Measurements from ENCODE around the gene SLC12A6. TPM values are rescaled to one million over a fixed set of nuclear protein-coding genes. Genes with fewer than 3 reads are reported as not detected.
"Not testable (repeated sequence)": the region's sequence is repeated elsewhere in the genome, so short reads cannot be mapped to it uniquely, and the experiment has no call there.

Gene SLC12A6
- total RNA-seq, 1 donor from 2014 or later = 22.2 TPM

- DNase-seq (ENCODE audit: low read depth in 2 of 2) = no peak
Measured at GRCh38 chr15:34203936-34204335, 133.6 kb downstream of the SLC12A6 start.

DNA sequence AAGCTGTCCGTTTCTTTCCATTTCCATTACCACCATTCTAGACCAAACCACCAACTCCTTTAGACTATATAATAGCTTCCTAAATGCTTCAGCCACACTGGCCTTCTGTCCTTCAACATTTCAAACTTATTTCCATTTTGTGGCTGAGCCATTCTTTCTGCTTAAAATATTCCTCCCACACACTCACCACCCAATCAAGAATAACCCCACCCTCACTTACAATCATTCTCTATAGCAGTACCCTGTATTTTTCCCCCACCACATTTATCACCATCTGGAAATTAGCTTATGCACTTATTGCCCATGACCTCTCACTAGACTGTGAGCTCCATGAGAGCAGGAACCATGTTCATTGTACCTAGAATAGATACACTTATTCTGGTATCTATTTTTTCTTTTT is 134.3 kb downstream of the SLC12A6 start:
- DNase-seq (ENCODE audit: low read depth in 2 of 2) = no peak

GRCh38 chr15:34193272-34193671 is 144.3 kb downstream of the SLC12A6 start:
- not testable (repeated sequence) for DNase-seq (ENCODE audit: low read depth in 2 of 2)

DNA sequence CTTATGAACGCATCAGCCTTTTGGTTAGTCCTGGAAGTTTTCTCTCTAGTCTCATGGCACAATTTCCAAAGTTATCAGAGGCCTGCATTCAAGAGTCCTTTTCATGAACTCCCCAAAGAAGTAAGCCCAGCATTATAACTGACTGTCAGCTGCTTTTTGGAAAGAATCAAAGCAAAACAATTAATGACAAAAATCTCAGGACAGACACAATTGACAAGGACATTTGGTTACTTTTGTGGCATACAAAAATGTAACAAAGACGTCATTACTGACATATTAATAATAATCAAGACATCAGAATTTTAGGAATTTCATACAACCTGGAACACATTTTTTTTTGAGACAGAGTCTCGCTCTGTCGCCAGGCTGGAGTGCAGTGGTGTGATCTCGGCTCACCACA is 148.9 kb downstream of the SLC12A6 start:
- no peak for DNase-seq (ENCODE audit: low read depth in 2 of 2)

- peak in 1 of 2 donors; percentile 10 for DNase-seq (ENCODE audit: low read depth in 2 of 2)
Measured at GRCh38 chr15:34185666-34186065, 151.9 kb downstream of the SLC12A6 start.

DNA sequence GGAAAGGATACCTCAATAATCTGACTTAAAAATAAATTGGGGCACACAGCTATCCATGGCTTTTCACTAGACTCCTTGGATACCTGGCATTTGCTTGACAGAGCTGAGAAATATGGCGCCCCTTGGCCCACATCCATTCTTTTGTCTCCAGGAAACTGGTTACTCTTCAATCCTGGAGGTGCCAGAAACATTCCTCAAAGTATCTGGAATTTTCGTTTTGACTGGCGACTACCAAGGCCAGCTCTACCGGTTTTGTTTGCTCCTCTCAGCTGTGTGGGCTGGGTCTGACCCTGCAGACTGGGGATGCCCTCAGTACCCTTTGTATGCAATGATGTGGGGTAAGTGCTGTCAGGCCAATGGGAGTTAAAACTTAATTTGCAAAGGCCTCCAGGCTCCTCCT is 154.6 kb downstream of the SLC12A6 start:
- DNase-seq (ENCODE audit: low read depth in 2 of 2) = peak in 1 of 2 donors; percentile 11

Other genes with a start within 250 kb of the SLC12A6 start
- 27.3 and 32.4 TPM in 2 replicates for gene EMC7, start 235.9 kb downstream of the SLC12A6 start, total RNA-seq
- 0.64 and 1.1 TPM in 2 replicates for gene PGBD4, start 235.7 kb downstream of the SLC12A6 start, total RNA-seq
- gene KATNBL1, start 127.7 kb downstream of the SLC12A6 start, total RNA-seq = 25.5 and 26.0 TPM in 2 replicates
- 158 and 171 TPM in 2 replicates for gene EMC4, start 112.8 kb downstream of the SLC12A6 start, total RNA-seq
- gene NOP10, start 5.4 kb upstream of the SLC12A6 start, total RNA-seq = 162 and 212 TPM in 2 replicates
- not detected in 2 replicates for gene NUTM1, start 5.5 kb upstream of the SLC12A6 start, total RNA-seq
- 2.3 and 3.3 TPM in 2 replicates for gene LPCAT4, start 29.4 kb upstream of the SLC12A6 start, total RNA-seq
- 1.8 and 3.2 TPM in 2 replicates for gene GOLGA8A, start 100.0 kb upstream of the SLC12A6 start, total RNA-seq
- 5.8 and 6.4 TPM in 2 replicates for gene GOLGA8B, start 245.9 kb upstream of the SLC12A6 start, total RNA-seq